HEK293 (cell line): ENCODE data around the gene MTCP1.

Source experiments
- CTCF ChIA-PET: fragments of 350-600 bp; formaldehyde crosslinking; extraction: SDS; loops from one replicate; lab custom pipeline; 2021; ENCODE audit warnings: antibody characterized with exemption; lab: Yijun Ruan, JAX
- POLR2A ChIA-PET: fragments of 300-600 bp; formaldehyde crosslinking; extraction: SDS; loops from one replicate; lab custom pipeline; 2020; ENCODE audit warnings: antibody characterized with exemption, inconsistent platforms; lab: Yijun Ruan, JAX
- H3K27ac ChIP-seq: fragments of 200-500 bp; sonication (Bioruptor generic); 2 replicates; pipeline ENCODE4 v1.5.1; 2014; ENCODE audit warnings: low read depth, low read length, control low read depth, inconsistent platforms; ENCODE audit errors: extremely low read depth
- H3K36me3 ChIP-seq, 2 experiments: fragments of 200-500 bp in 1 of 2; sonication (Bioruptor generic) in 1 of 2; 1 replicate in 1 of 2; 2 replicates in 1 of 2; pipeline ENCODE4 v1.5.1; 2014 to 2017; ENCODE audit warnings: inconsistent platforms in 2 of 2, low read length in 2 of 2; ENCODE audit not compliant: control insufficient read depth in 2 of 2, insufficient read depth in 1 of 2
- H3K4me1 ChIP-seq: fragments of 200-500 bp; sonication (Bioruptor generic); 2 replicates; pipeline ENCODE4 v1.5.1; 2014; ENCODE audit warnings: mild to moderate bottlenecking, low read length, inconsistent platforms; ENCODE audit not compliant: control insufficient read depth, insufficient read depth
- H3K4me3 ChIP-seq: 2 replicates; pipeline ENCODE4 v1.5.1; 2011; ENCODE audit warnings: low read depth, mild to moderate bottlenecking, control low read depth, low read length, moderate library complexity
- H3K9me3 ChIP-seq: fragments of 200-500 bp; sonication (Bioruptor generic); 2 replicates; pipeline ENCODE4 v1.5.1; 2014; ENCODE audit warnings: low read depth, low read length, inconsistent platforms; ENCODE audit not compliant: control insufficient read depth, insufficient read depth
- AEBP2 ChIP-seq: fragments of 450-650 bp; formaldehyde crosslinking; IDR thresholded peaks from 2 replicates; pipeline ENCODE4 v1.5.1; 2016; ENCODE audit warnings: missing biosample characterization, missing genetic modification characterization, borderline replicate concordance
- ELK4 ChIP-seq: IDR thresholded peaks from 2 replicates; pipeline ENCODE4 v1.6.1; 2011; ENCODE audit warnings: mild to moderate bottlenecking, low read depth, low read length, borderline replicate concordance
- GLI2 ChIP-seq: fragments of 450-650 bp; formaldehyde crosslinking; IDR thresholded peaks from 2 replicates; pipeline ENCODE4; 2017; ENCODE audit warnings: missing biosample characterization, missing genetic modification characterization, low read depth, borderline replicate concordance
- SALL2 ChIP-seq: fragments of 450-650 bp; formaldehyde crosslinking; IDR thresholded peaks from 2 replicates; pipeline ENCODE4 v1.5.0; 2017; ENCODE audit warnings: missing biosample characterization, mild to moderate bottlenecking, missing genetic modification characterization, borderline replicate concordance
- TCF7L2 ChIP-seq: IDR thresholded peaks from 2 replicates; pipeline ENCODE4 v1.6.1; 2011; ENCODE audit warnings: low read depth, mild to moderate bottlenecking, inconsistent platforms, low read length, moderate library complexity, borderline replicate concordance
- ZBTB44 ChIP-seq: fragments of 450-650 bp; IDR thresholded peaks from 2 replicates; pipeline ENCODE4 v1.5.1; 2018; ENCODE audit warnings: missing biosample characterization, mild to moderate bottlenecking, missing genetic modification characterization
- ZIC2 ChIP-seq: fragments of 450-650 bp; formaldehyde crosslinking; IDR thresholded peaks from 2 replicates; pipeline ENCODE4 v1.5.1; 2016; ENCODE audit warnings: missing biosample characterization, missing genetic modification characterization
- ZNF132 ChIP-seq: fragments of 450-650 bp; formaldehyde crosslinking; IDR thresholded peaks from 2 replicates; pipeline ENCODE4 v1.5.1; 2017; ENCODE audit warnings: missing biosample characterization, missing genetic modification characterization, borderline replicate concordance
- ZNF398 ChIP-seq: fragments of 450-650 bp; formaldehyde crosslinking; IDR thresholded peaks from 2 replicates; pipeline ENCODE4 v1.5.1; 2017; ENCODE audit warnings: missing biosample characterization, missing genetic modification characterization
- ZNF600 ChIP-seq: fragments of 450-650 bp; formaldehyde crosslinking; IDR thresholded peaks from 2 replicates; pipeline ENCODE4 v1.5.1; 2016; ENCODE audit warnings: missing biosample characterization, missing genetic modification characterization
- ZNF621 ChIP-seq: fragments of 450-650 bp; formaldehyde crosslinking; IDR thresholded peaks from 2 replicates; pipeline ENCODE4 v1.5.1; 2017; ENCODE audit warnings: missing biosample characterization, missing genetic modification characterization
- ZNF704 ChIP-seq: fragments of 450-650 bp; formaldehyde crosslinking; IDR thresholded peaks from 2 replicates; pipeline ENCODE4 v1.5.1; 2016; ENCODE audit warnings: missing biosample characterization, missing genetic modification characterization
- ZNF707 ChIP-seq: fragments of 450-650 bp; formaldehyde crosslinking; IDR thresholded peaks from 2 replicates; pipeline ENCODE4 v1.5.1; 2016; ENCODE audit warnings: missing biosample characterization, missing genetic modification characterization

Gene MTCP1

GRCh38 chrX:155022585-155022984 lies 48.4 kb downstream of the MTCP1 start, which contains the start of gene F8 (continued):
- TF ChIP-seq ZNF600 (tag by site-specific recombination) (no peak), TCF7L2 (no peak), ZNF398 (no peak), SALL2 (tag by site-specific recombination) (no peak), ZNF707 (tag by site-specific recombination) (no peak), ZBTB44 (tag by site-specific recombination) (no peak), AEBP2 (no peak), GLI2 (tag by site-specific recombination) (no peak)

GRCh38 chrX:155020591-155020990 lies 50.3 kb downstream of the MTCP1 start:
- TF ChIP-seq ZNF132 (tag by site-specific recombination) (no peak), ZNF704 (tag by site-specific recombination) (no peak), ELK4 (no peak), ZIC2 (tag by site-specific recombination) (no peak), ZNF621 (no peak)
- CTCF ChIA-PET, result no interaction called here

More at GRCh38 chrX:155020591-155020990, 50.3 kb downstream of the MTCP1 start:
- Histone ChIP-seq H3K27ac (no peak overlapping the region), H3K4me3 (no peak overlapping the region), H3K36me3 (no peaks in the 10 kb centered on the region), H3K9me3 (no peaks in the 10 kb centered on the region), H3K4me1 (no peaks in the 10 kb centered on the region; the same call in 1 of the 2 replicates)
- POLR2A ChIA-PET, result no interaction called here
